Fibroblast of skin of back (primary cell): ENCODE data around the gene CAMKMT.

Experiments used
- DNase-seq: peaks from one replicate; pipeline ENCODE4 v3.0.0-alpha.2; 2013

The CAMKMT gene

GRCh38 chr2:44519026-44519425 lies 157.3 kb downstream of the CAMKMT start:
- no peak for DNase-seq

- DNase-seq: no peak
Measured at GRCh38 chr2:44522846-44523245, 161.1 kb downstream of the CAMKMT start.

GRCh38 chr2:44524347-44524926 lies 162.7 kb downstream of the CAMKMT start:
- no peak for DNase-seq

- DNase-seq: no peak
Measured at GRCh38 chr2:44526352-44526751, 164.6 kb downstream of the CAMKMT start.

GRCh38 chr2:44528595-44528994 lies 166.8 kb downstream of the CAMKMT start:
- peak; percentile 69 for DNase-seq

GRCh38 chr2:44529448-44529847 lies 167.7 kb downstream of the CAMKMT start:
- no peak for DNase-seq

- no peak for DNase-seq
Measured at GRCh38 chr2:44531289-44531688, 169.5 kb downstream of the CAMKMT start.

- DNase-seq: no peak
Measured at GRCh38 chr2:44532031-44532430, 170.3 kb downstream of the CAMKMT start.

- no peak for DNase-seq
Measured at GRCh38 chr2:44533508-44533907, 171.8 kb downstream of the CAMKMT start.

GRCh38 chr2:44535376-44535775 lies 173.6 kb downstream of the CAMKMT start:
- DNase-seq: no peak

- peak; percentile 14 for DNase-seq
Measured at GRCh38 chr2:44537264-44537663, 175.5 kb downstream of the CAMKMT start.

GRCh38 chr2:44542520-44542919 lies 180.8 kb downstream of the CAMKMT start:
- DNase-seq: no peak

- peak; percentile 48 for DNase-seq
Measured at GRCh38 chr2:44543773-44544725, 182.3 kb downstream of the CAMKMT start.

GRCh38 chr2:44545005-44545404 lies 183.3 kb downstream of the CAMKMT start:
- no peak for DNase-seq

GRCh38 chr2:44546459-44547127 lies 184.8 kb downstream of the CAMKMT start:
- no peak for DNase-seq

- DNase-seq: no peak
Measured at GRCh38 chr2:44547718-44548117, 186.0 kb downstream of the CAMKMT start.

- no peak for DNase-seq
Measured at GRCh38 chr2:44548221-44549098, 186.7 kb downstream of the CAMKMT start.

- peak; percentile 94 for DNase-seq
Measured at GRCh38 chr2:44549099-44549471, 187.3 kb downstream of the CAMKMT start.

GRCh38 chr2:44549856-44550255 lies 188.1 kb downstream of the CAMKMT start:
- peak; percentile 71 for DNase-seq

- peak; percentile 14 for DNase-seq
Measured at GRCh38 chr2:44550561-44550960, 188.8 kb downstream of the CAMKMT start.

- DNase-seq: no peak
Measured at GRCh38 chr2:44551497-44551896, 189.8 kb downstream of the CAMKMT start.

- DNase-seq: peak; percentile 82
Measured at GRCh38 chr2:44553456-44553855, 191.7 kb downstream of the CAMKMT start.
